ENCODE measurements around the gene SYT7. TPM values are rescaled to one million over a fixed set of nuclear protein-coding genes. Genes with fewer than 3 reads are reported as not detected.

The SYT7 gene
- polyA plus RNA-seq, 1 donor (not counting 4 experiments of a cell fraction or from before 2014, with no cell fraction given): 2.6 TPM

GRCh38 chr11:61499816-61500491 lies 80.9 kb downstream of the SYT7 start:
- H3K79me2 ChIP-seq (ENCODE audit: control insufficient read depth, insufficient read depth, low read length): no peaks in the 10 kb centered on the region

GRCh38 chr11:61498767-61499341 lies 82.0 kb downstream of the SYT7 start:
- Histone ChIP-seq H3K27me3 (ENCODE audit: control insufficient read depth, extremely low read depth, insufficient read depth, low read length) (no peaks in the 10 kb centered on the region), H3K79me2 (ENCODE audit: control insufficient read depth, insufficient read depth, low read length) (no peaks in the 10 kb centered on the region), H3K27ac (ENCODE audit: control insufficient read depth, insufficient read depth, low read length) (no peak overlapping the region), H3K4me2 (ENCODE audit: control insufficient read depth, extremely low read depth, insufficient read depth, low read depth, low read length) (no peak overlapping the region), H2AFZ (ENCODE audit: control insufficient read depth, low read length) (no peak overlapping the region), H3K36me3 (ENCODE audit: control insufficient read depth in 2 of 2, extremely low read depth in 1 of 2, insufficient read depth in 2 of 2, low read length in 2 of 2) (no peaks in the 10 kb centered on the region), H3K9me3 (ENCODE audit: control insufficient read depth, low read depth, low read length) (no peaks in the 10 kb centered on the region), H4K20me1 (ENCODE audit: control insufficient read depth, extremely low read depth, insufficient read depth, low read length) (no peaks in the 10 kb centered on the region), H3K4me1 (ENCODE audit: control insufficient read depth, extremely low read depth, insufficient read depth, low read length) (peaks cover 5% of the 10 kb centered on the region), H3K9me1 (ENCODE audit: control insufficient read depth, extremely low read depth, insufficient read depth, low read length) (no peaks in the 10 kb centered on the region), H3K9ac (ENCODE audit: control insufficient read depth, extremely low read depth, insufficient read depth, low read length) (no peak overlapping the region), H3K4me3 (ENCODE audit: control insufficient read depth in 2 of 3, extremely low read depth in 1 of 3, insufficient read depth in 2 of 3, low read depth in 1 of 3, low read length in 3 of 3) (no peak overlapping the region)
- DNase-seq (ENCODE audit: low read depth, low spot score) (no peak), FAIRE-seq (no peak)
- dilution Hi-C loops (cut with MboI; ENCODE audit: extremely low pct_ligation_motif_present, low sequenced_read_pairs): no loop called here
- TF ChIP-seq CTCF (optimal IDR thresholded peaks at IDR 0.05 in 1 of 3, IDR thresholded peaks at IDR 0.05 in 1 of 3, conservative IDR thresholded peaks at IDR 0.05 in 1 of 3; ENCODE audit: extremely low read depth in 1 of 3, insufficient read depth in 2 of 3, low read length in 3 of 3): no peak
- TF ChIP-seq EZH2 (IDR thresholded peaks at IDR 0.05; ENCODE audit: low read length): no peak

More at GRCh38 chr11:61499816-61500491, 80.9 kb downstream of the SYT7 start:
- H3K4me2 ChIP-seq (ENCODE audit: control insufficient read depth, extremely low read depth, insufficient read depth, low read depth, low read length): no peak overlapping the region
- no peaks in the 10 kb centered on the region for H3K9me1 ChIP-seq (ENCODE audit: control insufficient read depth, extremely low read depth, insufficient read depth, low read length)
- H3K4me3 ChIP-seq (ENCODE audit: control insufficient read depth in 2 of 3, extremely low read depth in 1 of 3, insufficient read depth in 2 of 3, low read depth in 1 of 3, low read length in 3 of 3): no peak overlapping the region
- no peak overlapping the region for H3K27ac ChIP-seq (ENCODE audit: control insufficient read depth, insufficient read depth, low read length)
- FAIRE-seq: no peak
- no peaks in the 10 kb centered on the region for H3K9me3 ChIP-seq (ENCODE audit: control insufficient read depth, low read depth, low read length)
- no peak overlapping the region for H3K9ac ChIP-seq (ENCODE audit: control insufficient read depth, extremely low read depth, insufficient read depth, low read length)
- no peaks in the 10 kb centered on the region for H3K36me3 ChIP-seq (ENCODE audit: control insufficient read depth in 2 of 2, extremely low read depth in 1 of 2, insufficient read depth in 2 of 2, low read length in 2 of 2)
- dilution Hi-C loops (cut with MboI; ENCODE audit: extremely low pct_ligation_motif_present, low sequenced_read_pairs): no loop called here
- no peaks in the 10 kb centered on the region for H4K20me1 ChIP-seq (ENCODE audit: control insufficient read depth, extremely low read depth, insufficient read depth, low read length)
- peaks cover 5% of the 10 kb centered on the region for H3K4me1 ChIP-seq (ENCODE audit: control insufficient read depth, extremely low read depth, insufficient read depth, low read length)
- no peaks in the 10 kb centered on the region for H3K27me3 ChIP-seq (ENCODE audit: control insufficient read depth, extremely low read depth, insufficient read depth, low read length)
- DNase-seq (ENCODE audit: low read depth, low spot score): no peak
- no peak for TF ChIP-seq EZH2 (IDR thresholded peaks at IDR 0.05; ENCODE audit: low read length)
- TF ChIP-seq CTCF (optimal IDR thresholded peaks at IDR 0.05 in 1 of 3, IDR thresholded peaks at IDR 0.05 in 1 of 3, conservative IDR thresholded peaks at IDR 0.05 in 1 of 3; ENCODE audit: extremely low read depth in 1 of 3, insufficient read depth in 2 of 3, low read length in 3 of 3): no peak
- H2AFZ ChIP-seq (ENCODE audit: control insufficient read depth, low read length): no peak overlapping the region
